IPS-18c (cell line): ENCODE measurements around the gene GASK1A.

Experiments used
- H3K4me3 ChIP-seq: 2 replicates; pipeline ENCODE4 v1.7.0; 2013; ENCODE audit warnings: low read depth, mild to moderate bottlenecking, low read length, moderate library complexity; ENCODE audit not compliant: insufficient read depth
- H3K9me3 ChIP-seq: one replicate; pipeline ENCODE4 v1.6.1; 2013; ENCODE audit warnings: mild to moderate bottlenecking, low read length, moderate library complexity; ENCODE audit not compliant: control insufficient read depth, insufficient read depth

GASK1A gene

DNA sequence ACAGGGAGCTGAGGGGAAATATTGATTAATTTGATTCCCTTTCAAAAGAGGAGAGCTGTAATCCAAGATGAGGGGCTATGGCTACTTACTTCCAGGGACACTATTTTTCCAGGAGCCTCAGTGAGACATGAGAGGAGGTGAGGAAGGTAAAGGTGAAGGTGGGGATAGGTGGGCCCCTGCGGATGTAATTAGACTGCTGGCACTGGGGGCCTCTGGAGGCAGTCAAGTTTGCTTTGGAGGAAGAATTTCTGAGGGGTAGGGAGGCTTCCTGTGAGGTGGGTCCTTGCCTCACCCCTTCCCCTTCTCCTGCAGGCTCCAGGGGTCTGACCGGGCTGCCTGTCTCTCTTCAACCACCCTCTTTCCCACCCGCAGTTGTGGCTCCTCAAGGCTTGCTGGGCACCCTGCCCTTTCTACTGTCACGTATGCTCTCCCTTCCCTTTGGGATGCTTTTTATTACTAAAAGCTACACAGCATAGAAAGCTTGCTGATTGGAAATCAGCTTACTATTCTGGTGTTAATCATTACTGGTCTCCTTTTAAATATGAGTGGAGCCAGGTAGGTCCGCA is 22.5 kb downstream of the GASK1A start:
- no peak overlapping the region for H3K4me3 ChIP-seq

GRCh38 chr3:43004282-43004681 is 25.2 kb downstream of the GASK1A start:
- Histone ChIP-seq H3K9me3 (no peaks in the 10 kb centered on the region), H3K4me3 (no peak overlapping the region)

More for the DNA sequence above, 22.5 kb downstream of the GASK1A start:
- no peaks in the 10 kb centered on the region for H3K9me3 ChIP-seq

- Histone ChIP-seq H3K9me3 (no peaks in the 10 kb centered on the region), H3K4me3 (no peak overlapping the region)
Measured at GRCh38 chr3:43005253-43005652, 26.1 kb downstream of the GASK1A start.

DNA sequence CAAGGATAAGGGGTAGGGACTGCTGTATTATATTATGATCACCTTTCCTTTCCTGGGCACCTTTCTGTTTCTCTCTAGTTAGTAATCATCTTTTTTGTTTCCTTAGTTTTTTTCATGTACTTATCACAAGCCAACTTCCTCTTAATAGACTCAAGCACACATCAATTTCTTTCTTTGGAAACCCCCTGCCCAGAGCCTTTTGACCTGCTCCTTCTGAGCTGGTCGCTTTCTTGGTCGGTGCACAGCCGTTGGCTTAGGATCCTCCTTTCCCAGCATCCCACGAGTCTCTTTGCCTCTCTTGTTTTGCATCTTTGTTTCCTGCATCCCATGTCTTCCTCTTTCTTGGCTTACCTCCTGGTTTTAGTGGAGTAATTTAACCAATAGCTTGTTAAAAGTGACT is 26.9 kb downstream of the GASK1A start:
- Histone ChIP-seq H3K9me3 (no peaks in the 10 kb centered on the region), H3K4me3 (no peak overlapping the region)

GRCh38 chr3:43006825-43007224 is 27.7 kb downstream of the GASK1A start:
- Histone ChIP-seq H3K4me3 (no peak overlapping the region), H3K9me3 (no peaks in the 10 kb centered on the region)

DNA sequence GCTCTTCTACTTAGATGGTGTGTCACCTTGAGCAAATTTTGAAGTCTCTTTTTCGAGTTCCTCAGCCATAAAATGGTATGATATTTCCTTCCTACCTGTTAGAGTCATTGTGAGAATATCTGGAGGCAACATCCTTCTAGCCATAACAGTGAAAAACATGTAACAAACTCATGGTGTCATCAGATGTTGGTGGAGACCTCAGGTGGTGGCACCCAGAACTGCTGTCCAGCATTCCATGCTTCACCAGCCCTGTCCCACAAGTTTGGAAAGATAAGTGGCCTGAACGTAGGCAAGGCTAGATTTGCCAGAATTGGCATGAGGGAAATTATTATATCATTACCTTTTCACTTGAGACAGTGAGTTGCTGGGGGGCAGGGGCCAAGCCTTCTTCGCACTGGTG is 30.4 kb downstream of the GASK1A start:
- no peak overlapping the region for H3K4me3 ChIP-seq

DNA sequence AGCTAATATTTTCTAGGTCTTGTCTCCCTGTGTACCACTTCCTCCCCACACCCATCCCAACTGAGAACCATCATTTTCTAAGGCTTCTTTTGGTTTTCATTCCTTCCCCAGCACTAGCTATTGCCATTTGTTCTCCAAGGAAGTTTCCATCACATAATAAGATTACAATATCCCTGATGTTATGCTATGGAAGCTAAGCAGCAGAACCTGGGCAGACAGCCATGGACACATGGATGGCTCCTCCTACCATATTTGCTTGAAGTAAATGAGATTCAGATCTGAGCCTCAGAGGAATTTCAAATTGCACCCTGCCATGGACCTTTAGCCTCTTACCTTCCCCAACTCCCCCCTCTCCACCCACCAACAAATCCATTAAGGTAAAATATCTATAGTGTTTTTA is 31.5 kb downstream of the GASK1A start:
- Histone ChIP-seq H3K9me3 (peaks cover 4% of the 10 kb centered on the region), H3K4me3 (no peak overlapping the region)

More for the DNA sequence above, 30.4 kb downstream of the GASK1A start:
- H3K9me3 ChIP-seq: no peaks in the 10 kb centered on the region

- Histone ChIP-seq H3K9me3 (peaks cover 5% of the 10 kb centered on the region), H3K4me3 (no peak overlapping the region)
Measured at GRCh38 chr3:43011638-43012037, 32.5 kb downstream of the GASK1A start.

- H3K4me3 ChIP-seq: no peak overlapping the region
- peaks cover 5% of the 10 kb centered on the region for H3K9me3 ChIP-seq
Measured at GRCh38 chr3:43012174-43012573, 33.1 kb downstream of the GASK1A start.

- no peak overlapping the region for H3K4me3 ChIP-seq
- H3K9me3 ChIP-seq: peaks cover 5% of the 10 kb centered on the region
Measured at GRCh38 chr3:43013256-43013655, 34.1 kb downstream of the GASK1A start.

GRCh38 chr3:43013743-43014155 is 34.6 kb downstream of the GASK1A start:
- H3K9me3 ChIP-seq: peaks cover 5% of the 10 kb centered on the region

DNA sequence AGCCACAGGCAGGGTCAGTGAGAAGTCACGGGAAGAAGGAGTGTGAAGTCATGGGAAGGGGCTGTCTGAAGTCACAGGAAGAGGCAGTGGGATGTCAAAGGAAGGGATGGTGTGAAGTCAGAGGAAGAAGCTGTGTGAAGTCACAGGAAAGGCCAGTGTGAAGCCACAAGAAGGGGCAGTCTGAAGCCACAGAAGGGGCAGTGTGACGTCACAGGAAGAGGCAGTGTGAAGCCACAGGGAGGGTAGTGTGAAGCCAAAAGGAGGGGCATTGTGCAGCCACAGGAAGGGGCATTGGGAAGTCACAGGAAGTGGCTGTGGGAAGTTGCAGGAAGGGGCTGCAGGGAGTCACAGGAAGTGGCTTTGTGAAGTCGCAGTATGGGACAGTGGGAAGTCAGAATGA is 35.1 kb downstream of the GASK1A start:
- Histone ChIP-seq H3K4me3 (no peak overlapping the region), H3K9me3 (peaks cover 5% of the 10 kb centered on the region)

More at GRCh38 chr3:43013743-43014155, 34.6 kb downstream of the GASK1A start:
- H3K4me3 ChIP-seq: no peak overlapping the region

- no peak overlapping the region for H3K4me3 ChIP-seq
- H3K9me3 ChIP-seq: peaks cover 5% of the 10 kb centered on the region
Measured at GRCh38 chr3:43014956-43015355, 35.8 kb downstream of the GASK1A start.

DNA sequence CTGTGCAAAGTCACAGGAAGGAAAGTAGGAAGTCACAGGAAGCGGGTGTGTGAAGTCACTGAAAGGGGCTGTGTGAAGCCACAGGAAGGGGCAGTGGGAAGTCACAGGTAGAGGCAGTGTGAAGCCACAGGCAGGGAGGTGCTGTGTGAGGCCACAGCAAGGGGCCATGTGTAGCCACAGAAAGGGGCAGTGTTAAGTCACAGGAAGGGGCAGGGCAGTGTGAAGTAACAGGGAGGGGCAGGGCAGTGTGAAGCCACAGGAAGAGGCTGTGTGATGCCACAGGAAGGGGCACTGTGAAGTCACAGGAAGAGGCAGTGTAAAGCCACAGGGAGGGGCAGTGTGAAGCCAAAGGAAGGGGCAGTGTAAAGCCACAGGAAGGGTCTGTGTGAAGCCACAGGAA is 36.5 kb downstream of the GASK1A start:
- H3K9me3 ChIP-seq: peaks cover 5% of the 10 kb centered on the region
- H3K4me3 ChIP-seq: no peak overlapping the region

DNA sequence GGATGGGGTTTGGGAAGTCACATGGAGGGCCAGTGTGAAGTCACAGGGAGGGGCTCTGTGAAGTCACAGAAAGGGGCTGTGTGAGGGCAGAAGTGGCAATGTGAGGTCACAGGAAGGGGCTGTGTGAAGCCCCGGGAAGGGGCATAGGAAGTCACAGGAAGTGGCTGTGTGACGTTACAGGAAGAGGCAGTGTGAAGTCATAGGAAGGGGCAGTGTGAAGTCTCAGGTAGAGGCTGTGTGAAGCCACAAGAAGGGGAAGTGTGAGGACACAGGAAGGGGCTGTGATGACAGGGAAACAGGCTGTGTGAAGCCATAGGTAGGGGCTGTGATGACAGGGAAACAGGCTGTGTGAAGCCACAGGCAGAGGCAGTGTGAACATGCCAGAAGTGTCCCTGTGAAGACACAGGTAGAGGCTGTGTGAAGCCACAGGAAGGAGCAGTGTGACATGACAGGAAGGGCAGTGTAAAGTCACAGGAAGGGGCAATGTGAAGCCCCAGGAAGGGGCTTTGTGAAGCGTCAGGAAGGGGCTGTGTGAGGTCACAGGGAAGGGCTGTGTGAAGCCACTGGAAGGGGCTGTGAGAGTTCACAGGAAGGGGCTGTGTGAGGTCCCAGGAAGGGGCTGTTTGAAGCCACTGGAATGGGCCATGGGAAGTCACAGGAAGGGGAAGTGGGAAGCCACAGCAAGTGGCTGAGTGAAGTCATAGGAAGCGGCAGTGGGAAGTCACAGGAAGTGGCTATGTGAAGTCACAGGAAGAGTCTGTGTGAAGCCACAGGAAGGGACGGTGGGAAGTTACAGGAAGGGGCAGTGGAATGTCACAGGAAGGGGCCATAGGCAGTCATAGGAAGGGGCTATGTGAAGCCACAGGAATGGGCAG is 37.1 kb downstream of the GASK1A start:
- Histone ChIP-seq H3K4me3 (no peak overlapping the region), H3K9me3 (peaks cover 5% of the 10 kb centered on the region)

GRCh38 chr3:43017004-43017403 is 37.9 kb downstream of the GASK1A start:
- Histone ChIP-seq H3K4me3 (no peak overlapping the region; the same call in 1 of the 2 replicates), H3K9me3 (peaks cover 5% of the 10 kb centered on the region)

GRCh38 chr3:43017593-43018195 is 38.6 kb downstream of the GASK1A start:
- no peak overlapping the region for H3K4me3 ChIP-seq
- peaks cover 5% of the 10 kb centered on the region for H3K9me3 ChIP-seq

DNA sequence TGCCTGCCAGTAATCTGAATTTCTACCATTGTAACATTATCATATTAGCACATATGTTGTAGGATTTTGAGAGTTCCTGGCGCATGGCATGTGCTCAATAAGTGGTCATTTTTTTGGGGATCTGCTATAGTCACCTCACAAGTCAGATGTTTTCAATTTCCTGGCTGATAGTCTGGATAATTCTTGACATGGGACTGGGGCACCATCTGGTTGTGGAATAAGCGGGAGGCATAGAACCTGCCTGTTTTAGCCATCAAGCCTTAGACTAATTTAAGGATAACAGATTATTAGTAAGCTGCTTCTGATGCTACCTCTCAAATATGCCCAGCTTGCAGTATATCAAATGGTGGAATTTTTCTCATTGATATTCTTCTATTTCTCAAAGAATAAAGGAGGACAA is 39.1 kb downstream of the GASK1A start:
- peaks cover 5% of the 10 kb centered on the region for H3K9me3 ChIP-seq
- no peak overlapping the region for H3K4me3 ChIP-seq
